H9 (cell line): ENCODE data around the gene IQSEC1. TPM values are rescaled to one million over a fixed set of nuclear protein-coding genes. Genes with fewer than 3 reads are reported as not detected.

Experiments
- DNase-seq: peaks from one replicate; pipeline ENCODE4 v3.0.0-alpha.2; 2017
- H2AFZ ChIP-seq: one replicate; pipeline ENCODE4 v1.6.1; 2013; ENCODE audit warnings: mild to moderate bottlenecking, low read length, control low read depth, moderate library complexity
- H2AK5ac ChIP-seq: 2 replicates; pipeline ENCODE4 v1.6.1; 2013; ENCODE audit warnings: low read length, control low read depth, mixed read lengths; ENCODE audit not compliant: insufficient read length
- H2BK120ac ChIP-seq: one replicate; pipeline ENCODE4 v1.6.1; 2013; ENCODE audit warnings: low read depth, mild to moderate bottlenecking, low read length, control low read depth, inconsistent platforms; ENCODE audit not compliant: poor library complexity, severe bottlenecking
- H2BK12ac ChIP-seq: 2 replicates; pipeline ENCODE4 v1.6.1; 2013; ENCODE audit warnings: low read length, control low read depth, mixed read lengths, low read depth; ENCODE audit not compliant: insufficient read length
- H2BK15ac ChIP-seq: 2 replicates; pipeline ENCODE4 v1.6.1; 2013; ENCODE audit warnings: low read depth, low read length, control low read depth
- H2BK20ac ChIP-seq: one replicate; pipeline ENCODE4 v1.6.1; 2013; ENCODE audit warnings: low read depth, mild to moderate bottlenecking, low read length, control low read depth, inconsistent platforms; ENCODE audit not compliant: poor library complexity, severe bottlenecking
- H2BK5ac ChIP-seq: 2 replicates; pipeline ENCODE4 v1.6.1; 2013; ENCODE audit warnings: low read length, control low read depth, mixed read lengths; ENCODE audit not compliant: insufficient read length
- H3K14ac ChIP-seq: 2 replicates; pipeline ENCODE4 v1.6.1; 2013; ENCODE audit warnings: low read length, control low read depth; ENCODE audit not compliant: insufficient read depth
- H3K18ac ChIP-seq: 2 replicates; pipeline ENCODE4 v1.6.1; 2013; ENCODE audit warnings: low read depth, mild to moderate bottlenecking, mixed read lengths, low read length, control low read depth; ENCODE audit not compliant: insufficient read length
- H3K23ac ChIP-seq: 2 replicates; pipeline ENCODE4 v1.6.1; 2013; ENCODE audit warnings: low read length, control low read depth, mixed read lengths, low read depth; ENCODE audit not compliant: insufficient read length
- H3K23me2 ChIP-seq: 2 replicates; pipeline ENCODE4 v1.6.1; 2013; ENCODE audit warnings: low read depth, mild to moderate bottlenecking, mixed read lengths, low read length, control low read depth; ENCODE audit not compliant: insufficient read length, poor library complexity, severe bottlenecking
- H3K27ac ChIP-seq: 2 replicates; pipeline ENCODE4 v1.5.1; 2013; ENCODE audit warnings: low read length, control low read depth, mixed read lengths, low read depth; ENCODE audit not compliant: insufficient read length
- H3K27me3 ChIP-seq: 2 replicates; pipeline ENCODE4 v1.6.1; 2013; ENCODE audit warnings: low read length, control low read depth, inconsistent platforms; ENCODE audit not compliant: insufficient read depth
- H3K4ac ChIP-seq: 2 replicates; pipeline ENCODE4 v1.6.1; 2013; ENCODE audit warnings: low read depth, mild to moderate bottlenecking, control low read depth, inconsistent platforms, low read length, moderate library complexity
- H3K4me1 ChIP-seq: 2 replicates; pipeline ENCODE4 v1.6.1; 2013; ENCODE audit warnings: low read length, control low read depth, inconsistent platforms; ENCODE audit not compliant: insufficient read depth
- H3K4me2 ChIP-seq: 2 replicates; pipeline ENCODE4 v1.6.1; 2013; ENCODE audit warnings: low read length, control low read depth, mixed read lengths; ENCODE audit not compliant: insufficient read length, insufficient read depth
- H3K56ac ChIP-seq: 2 replicates; pipeline ENCODE4 v1.6.1; 2013; ENCODE audit warnings: low read depth, mild to moderate bottlenecking, mixed read lengths, low read length, control low read depth; ENCODE audit not compliant: insufficient read length
- H3K79me1 ChIP-seq: 2 replicates; pipeline ENCODE4 v1.6.1; 2013; ENCODE audit warnings: low read depth, mild to moderate bottlenecking, moderate library complexity, low read length, control low read depth, inconsistent platforms; ENCODE audit not compliant: insufficient read depth, poor library complexity, severe bottlenecking
- H3K79me2 ChIP-seq: 2 replicates; pipeline ENCODE4 v1.6.1; 2013; ENCODE audit warnings: low read length, control low read depth, inconsistent platforms; ENCODE audit not compliant: insufficient read depth
- H3K9ac ChIP-seq: 2 replicates; pipeline ENCODE4 v1.6.1; 2013; ENCODE audit warnings: low read length, control low read depth, mixed read lengths; ENCODE audit not compliant: insufficient read length; ENCODE audit errors: extremely low read depth
- H3K9me3 ChIP-seq: one replicate; pipeline ENCODE4 v1.6.1; 2013; ENCODE audit warnings: low read depth, low read length, inconsistent platforms; ENCODE audit not compliant: control insufficient read depth
- H3T11ph ChIP-seq: one replicate; pipeline ENCODE4 v1.6.1; 2013; ENCODE audit warnings: mild to moderate bottlenecking, low read length, control low read depth, inconsistent platforms
- H4K20me1 ChIP-seq: one replicate; pipeline ENCODE4 v1.6.1; 2013; ENCODE audit not compliant: control insufficient read depth, insufficient read length, insufficient read depth
- H4K5ac ChIP-seq: 2 replicates; pipeline ENCODE4 v1.6.1; 2013; ENCODE audit warnings: low read depth, mild to moderate bottlenecking, mixed read lengths, low read length, control low read depth; ENCODE audit not compliant: insufficient read length
- H4K8ac ChIP-seq: replicated peaks from 2 replicates; pipeline ENCODE4 v1.6.1; 2013; ENCODE audit warnings: low read length, control low read depth, mixed read lengths, low read depth; ENCODE audit not compliant: insufficient read length
- H4K91ac ChIP-seq: 2 replicates; pipeline ENCODE4 v1.6.1; 2013; ENCODE audit warnings: low read depth, mild to moderate bottlenecking, moderate library complexity, mixed read lengths, low read length, control low read depth; ENCODE audit not compliant: insufficient read length
- H3K27ac Mint-ChIP-seq, 3 experiments: 2 replicates in 2 of 3; 3 replicates in 1 of 3; pipeline ENCODE4 v1.8.0; 2020 to 2021; ENCODE audit warnings: mixed read lengths in 3 of 3, mild to moderate bottlenecking in 1 of 3, moderate library complexity in 1 of 3
- H3K27me3 Mint-ChIP-seq: 2 replicates; pipeline ENCODE4 v1.8.0; 2021; ENCODE audit warnings: low read depth, mild to moderate bottlenecking, moderate library complexity, mixed read lengths
- H3K36me3 Mint-ChIP-seq, 3 experiments: 2 replicates in 2 of 3; 3 replicates in 1 of 3; pipeline ENCODE4 v1.8.0; 2020 to 2021; ENCODE audit warnings: low read depth in 3 of 3, mixed read lengths in 3 of 3; ENCODE audit not compliant: insufficient read depth in 1 of 3
- H3K4me1 Mint-ChIP-seq, 2 experiments: 2 replicates each; pipeline ENCODE4 v1.8.0; 2020; ENCODE audit warnings: mixed read lengths in 2 of 2
- H3K4me3 Mint-ChIP-seq, 2 experiments: 2 replicates in 1 of 2; 3 replicates in 1 of 2; pipeline ENCODE4 v1.8.0; 2020 to 2021; ENCODE audit warnings: mild to moderate bottlenecking in 2 of 2, mixed read lengths in 2 of 2, moderate library complexity in 1 of 2
- H3K9me3 Mint-ChIP-seq, 2 experiments: 2 replicates in 1 of 2; 3 replicates in 1 of 2; pipeline ENCODE4 v1.8.0; 2020; ENCODE audit warnings: mild to moderate bottlenecking in 2 of 2, mixed read lengths in 2 of 2, moderate library complexity in 1 of 2
- CTCF ChIP-seq: fragments of 200-600 bp; sonication (generic); conservative IDR thresholded peaks from 3 replicates; pipeline ENCODE4 v1.8.0; 2021; ENCODE audit warnings: antibody characterized with exemption, mild to moderate bottlenecking
- WGBS: extraction: QIAGEN DNeasy Blood & Tissue Kit; methylation state at CpG from one replicate; pipeline ENCODE4 v1.1.7; 2013; ENCODE audit warnings: missing lambda C conversion rate, low lambda C conversion rate, mixed read lengths; ENCODE audit not compliant: insufficient read length; ENCODE audit errors: extremely low coverage; 5-methylcytosine and 5-hydroxymethylcytosine counted together
- total RNA-seq: library from RNA; stranded (reverse); gene quantifications from 2 replicates; pipeline ENCODE4 v1.2.1, GENCODE V29; 2021

Gene IQSEC1
- total RNA-seq, 1 experiment from 2014 or later: 19.1 TPM

- H4K5ac ChIP-seq: no peak overlapping the region
- H4K8ac ChIP-seq: no peak overlapping the region
- no peak overlapping the region for H2BK120ac ChIP-seq
- Mint-ChIP-seq H3K9me3 (peaks cover 9 to 13% of the 10 kb centered on the region in 2 experiments; a peak in 4 of 5 replicates), H3K27ac (no peak overlapping the region), H3K4me1 (0 out of 4 replicates have a peak, but pooled peaks cover 2 to 3% of the 10 kb centered on the region in 2 experiments), H3K4me3 (no peak overlapping the region), H3K27me3 (peaks cover 32% of the 10 kb centered on the region), H3K36me3 (peaks cover 0 to 5% (median 0%) of the 10 kb centered on the region in 3 experiments; a peak in 2 of 7 replicates)
- no peak overlapping the region for H2BK15ac ChIP-seq
- no peak overlapping the region for H2BK20ac ChIP-seq
- no peak overlapping the region for H2BK12ac ChIP-seq
- H3T11ph ChIP-seq: no peak overlapping the region
- no peak overlapping the region for H2BK5ac ChIP-seq
- H3K27me3 ChIP-seq: no peaks in the 10 kb centered on the region; the same call in 1 of the 2 replicates
- H3K9me3 ChIP-seq: no peaks in the 10 kb centered on the region
- no peak overlapping the region for H3K4ac ChIP-seq
- no peak overlapping the region for H3K14ac ChIP-seq
- H3K23ac ChIP-seq: no peak overlapping the region
- no peak overlapping the region for H2AK5ac ChIP-seq
- no peak overlapping the region for H3K4me2 ChIP-seq
- H3K4me1 ChIP-seq: no peaks in the 10 kb centered on the region
- TF ChIP-seq CTCF: no peak
- no peak overlapping the region for H2AFZ ChIP-seq
- H3K9ac ChIP-seq: no peak overlapping the region
- H3K23me2 ChIP-seq: no peaks in the 10 kb centered on the region
- H3K79me1 ChIP-seq: no peaks in the 10 kb centered on the region
- no peak overlapping the region for H3K56ac ChIP-seq
- no peaks in the 10 kb centered on the region for H3K79me2 ChIP-seq
- H3K27ac ChIP-seq: no peak overlapping the region
- H3K18ac ChIP-seq: no peak overlapping the region
- no peak overlapping the region for H4K91ac ChIP-seq
- H4K20me1 ChIP-seq: no peaks in the 10 kb centered on the region
- no peak for DNase-seq
- no CpG with 5 or more reads among the region's 3 CpGs for WGBS
Measured at GRCh38 chr3:12852201-12852600, 221.0 kb downstream of the IQSEC1 start.

Other genes starting within 250 kb of the IQSEC1 start
- gene RPL32, start 231.9 kb downstream of the IQSEC1 start, total RNA-seq: 1,982 and 2,021 TPM in 2 replicates